Right cardiac atrium (tissue), 5 donors: ENCODE data around the gene INTS2. TPM values are rescaled to one million over a fixed set of nuclear protein-coding genes. Genes with fewer than 3 reads are reported as not detected.
"Not testable (repeated sequence)": the region's sequence is repeated elsewhere in the genome, so short reads cannot be mapped to it uniquely, and the experiment has no call there.

Source experiments
- ATAC-seq, 2 donors: fragments of 200-7000 bp; cut with Tn5 transposase; one replicate each; pipeline versions ENCODE4 v1.8.0 to v1.9.1; 2020; ENCODE audit warnings: moderate library complexity in 2 of 2, mild to moderate bottlenecking in 1 of 2
- DNase-seq, 3 donors: peaks; one replicate each; pipeline ENCODE4 v3.0.0-alpha.2; 2020
- H3K27ac ChIP-seq: one replicate; pipeline ENCODE4 v1.5.1; 2013; ENCODE audit warnings: mild to moderate bottlenecking, low read length, control low read depth, moderate library complexity
- H3K27me3 ChIP-seq: one replicate; pipeline ENCODE4 v1.6.1; 2013; ENCODE audit not compliant: control insufficient read depth, insufficient read depth
- H3K4me1 ChIP-seq: one replicate; pipeline ENCODE4 v1.6.1; 2013; ENCODE audit warnings: low read length; ENCODE audit not compliant: control insufficient read depth, insufficient read depth
- H3K4me3 ChIP-seq: one replicate; pipeline ENCODE4 v1.5.1; 2013; ENCODE audit warnings: low read length, control low read depth
- H3K9me3 ChIP-seq: one replicate; pipeline ENCODE4 v1.6.1; 2013; ENCODE audit warnings: low read length; ENCODE audit not compliant: control insufficient read depth
- WGBS: extraction: QIAGEN DNeasy Blood & Tissue Kit; methylation state at CpG from one replicate; pipeline ENCODE4 v1.1.7; 2013; 5-methylcytosine and 5-hydroxymethylcytosine counted together
- intact Hi-C, 4 donors: fragments of 100-400 bp; cut with DNase I; formaldehyde crosslinking; loops; one replicate each; pipeline versions ENCODE4 v1.11.0 to v1.14.0; 2022 to 2023
- polyA plus RNA-seq: library from polyadenylated mRNA; stranded (reverse); fragments of 200-250 nt; gene quantifications from one replicate; pipeline ENCODE4 v1.2.3, GENCODE V29; 2013
- total RNA-seq, 4 donors: library from RNA; stranded (reverse); fragmentation: NEBNext Ultra II Directional; extraction: Animal tissue kit (Norgen Biotek cat#: 25700); gene quantifications; one replicate each; pipeline ENCODE4 v1.2.1, GENCODE V29; 2021
- donor health status: healthy with polysubstance abuse.
- donor health status: DM: no; HTN: yes; CAD: no.
- donor health status: DM: no; HTN: no; CAD: no.
- donor health status: DM: no; HTN: yes; CAD: no; lungs with severe emphysema.
- donor health status: DM: yes; HTN: yes; CAD: no.

INTS2 gene
- total and polyA plus RNA-seq, 5 donors, result 2.8 to 11.6 (median 10.2) TPM

DNA sequence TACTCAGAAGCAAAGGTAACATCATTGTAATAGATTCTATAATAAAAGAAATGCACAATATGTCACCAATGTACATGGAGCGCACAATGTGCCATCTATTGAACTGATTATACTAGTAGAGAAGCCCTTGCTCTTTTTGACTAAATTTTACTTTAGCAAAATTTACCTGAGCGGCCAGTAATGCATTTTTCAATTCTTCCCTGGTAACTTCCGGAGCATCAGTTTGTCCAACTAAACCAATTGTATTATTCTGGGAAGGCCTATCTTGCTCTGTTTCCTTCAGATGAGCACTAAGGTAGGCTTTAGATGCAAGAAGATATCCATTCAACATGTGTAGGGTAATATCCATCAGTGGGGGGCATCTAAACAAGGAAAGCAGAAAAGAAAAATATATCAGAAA lies 55.7 kb downstream of the INTS2 start:
- H3K27ac ChIP-seq, result no peak overlapping the region
- ATAC-seq, result no peak
- H3K9me3 ChIP-seq, result no peaks in the 10 kb centered on the region
- 97% methylated on average over 3 of the region's 3 CpGs for WGBS
- no peak for DNase-seq
- H3K4me3 ChIP-seq, result no peak overlapping the region
- no peaks in the 10 kb centered on the region for H3K4me1 ChIP-seq
- intact Hi-C loops, result no loop called here
- H3K27me3 ChIP-seq, result no peaks in the 10 kb centered on the region

- Histone ChIP-seq H3K4me1 (no peaks in the 10 kb centered on the region), H3K27ac (no peak overlapping the region), H3K4me3 (no peak overlapping the region), H3K9me3 (no peaks in the 10 kb centered on the region), H3K27me3 (no peaks in the 10 kb centered on the region)
- intact Hi-C loops, result no loop called here
- ATAC-seq (no peak), DNase-seq (no peak)
- WGBS, result 91% methylated on average over 3 of the region's 3 CpGs
Measured at GRCh38 chr17:61869138-61869537, 58.6 kb downstream of the INTS2 start.

GRCh38 chr17:61868074-61868473 lies 59.7 kb downstream of the INTS2 start:
- no peak overlapping the region for H3K4me3 ChIP-seq
- no peak for ATAC-seq
- no peak for DNase-seq
- no peaks in the 10 kb centered on the region for H3K4me1 ChIP-seq
- intact Hi-C loops, result no loop called here
- no peak overlapping the region for H3K27ac ChIP-seq
- no peaks in the 10 kb centered on the region for H3K9me3 ChIP-seq
- WGBS, result 94% methylated on average over 2 of the region's 2 CpGs
- H3K27me3 ChIP-seq, result no peaks in the 10 kb centered on the region

- DNase-seq (no peak), ATAC-seq (no peak)
- no peaks in the 10 kb centered on the region for H3K27me3 ChIP-seq
- H3K4me3 ChIP-seq, result no peak overlapping the region
- H3K9me3 ChIP-seq, result no peaks in the 10 kb centered on the region
- H3K4me1 ChIP-seq, result no peaks in the 10 kb centered on the region
- no peak overlapping the region for H3K27ac ChIP-seq
- intact Hi-C loops, result no loop called here
Measured at GRCh38 chr17:61867033-61867432, 60.7 kb downstream of the INTS2 start.

DNA sequence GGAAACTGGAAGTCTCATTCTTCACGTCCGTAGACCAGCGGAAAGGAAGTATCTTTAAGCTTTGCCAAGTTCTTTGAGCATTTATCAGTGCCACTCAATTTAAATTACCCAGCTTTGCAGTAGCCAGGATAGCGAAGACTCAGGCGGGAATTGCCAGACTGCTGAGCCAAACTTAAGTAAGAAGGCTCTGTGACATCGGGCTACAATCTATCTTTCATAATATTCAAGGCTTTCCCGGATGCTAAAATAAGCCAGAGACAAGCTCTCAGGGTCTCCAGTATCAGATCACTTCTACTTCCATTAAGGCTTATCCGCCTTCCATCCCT lies 64.0 kb downstream of the INTS2 start:
- peak overlapping the region; percentile 37 for H3K27ac ChIP-seq
- DNase-seq (peak in 1 of 3 donors; percentile 15), ATAC-seq (peak; percentile 69 to 70)
- H3K4me1 ChIP-seq, result no peaks in the 10 kb centered on the region
- no peaks in the 10 kb centered on the region for H3K27me3 ChIP-seq
- intact Hi-C loops, result no loop called here
- under 1% methylated on average over 8 of the region's 8 CpGs for WGBS
- H3K4me3 ChIP-seq, result peak overlapping the region; percentile 80
- no peaks in the 10 kb centered on the region for H3K9me3 ChIP-seq

- Histone ChIP-seq H3K4me3 (peak within 1 kb of the TSS; percentile 80), H3K4me1 (no peaks in the 10 kb centered on the region), H3K27ac (peak within 1 kb of the TSS; percentile 55), H3K27me3 (no peaks in the 10 kb centered on the region), H3K9me3 (no peaks in the 10 kb centered on the region)
- WGBS, result under 1% methylated on average over 43 of the region's 43 CpGs
- ATAC-seq, result peak; percentile 100
- DNase-seq, result peak; percentile 91 to 96 (median 94)
- intact Hi-C loops, result no loop called here
Measured at GRCh38 chr17:61862975-61863800, 64.6 kb downstream of the INTS2 start, which contains the start of gene BRIP1. Gene BRIP1, minus strand, starts transcription at chr17:61863528. Its CDS starts 1,989 bp downstream, at chr17:61861539.

- 31% methylated on average over 1 of the region's 1 CpG for WGBS
- Histone ChIP-seq H3K4me3 (no peak overlapping the region), H3K27ac (no peak overlapping the region), H3K27me3 (no peaks in the 10 kb centered on the region), H3K4me1 (no peaks in the 10 kb centered on the region), H3K9me3 (no peaks in the 10 kb centered on the region)
- DNase-seq (no peak), ATAC-seq (no peak)
- intact Hi-C loops, result no loop called here
Measured at GRCh38 chr17:61862105-61862574, 65.6 kb downstream of the INTS2 start.

- H3K27ac ChIP-seq, ATAC-seq, H3K4me1 ChIP-seq, DNase-seq, intact Hi-C loops, H3K27me3 ChIP-seq, H3K9me3 ChIP-seq, H3K4me3 ChIP-seq: not testable (repeated sequence)
- 92% methylated on average over 10 of the region's 10 CpGs for WGBS
Measured at GRCh38 chr17:61860397-61860796, 67.4 kb downstream of the INTS2 start.

GRCh38 chr17:61856035-61856434 lies 71.7 kb downstream of the INTS2 start:
- H3K4me1 ChIP-seq, result no peaks in the 10 kb centered on the region
- H3K9me3 ChIP-seq, result no peaks in the 10 kb centered on the region
- no peak overlapping the region for H3K4me3 ChIP-seq
- WGBS, result 99% methylated on average over 1 of the region's 1 CpG
- no peaks in the 10 kb centered on the region for H3K27me3 ChIP-seq
- ATAC-seq, result no peak
- no peak overlapping the region for H3K27ac ChIP-seq
- intact Hi-C loops, result no loop called here
- no peak for DNase-seq

DNA sequence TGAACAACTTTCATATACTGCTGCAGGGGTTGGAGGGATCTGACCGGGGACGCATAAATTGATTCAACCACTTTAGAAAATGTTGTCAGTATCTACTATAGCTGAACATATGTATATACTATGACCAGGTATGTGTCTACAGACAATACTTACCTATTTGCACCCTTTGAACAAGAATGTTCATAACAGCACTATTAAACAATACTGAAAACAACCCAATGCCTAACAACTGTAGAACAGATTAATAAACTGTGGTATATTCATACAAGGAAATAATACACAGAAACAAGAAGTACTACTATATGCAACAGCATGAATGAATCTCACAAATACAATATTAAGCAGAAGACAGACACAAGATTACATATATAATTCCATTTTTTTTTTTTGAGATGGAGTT lies 74.9 kb downstream of the INTS2 start:
- ATAC-seq, result no peak
- no peak for DNase-seq
- no peak overlapping the region for H3K27ac ChIP-seq
- WGBS, result 98% methylated on average over 2 of the region's 2 CpGs
- no peaks in the 10 kb centered on the region for H3K9me3 ChIP-seq
- H3K27me3 ChIP-seq, result no peaks in the 10 kb centered on the region
- H3K4me3 ChIP-seq, result no peak overlapping the region
- intact Hi-C loops, result no loop called here
- H3K4me1 ChIP-seq, result no peaks in the 10 kb centered on the region

GRCh38 chr17:61849674-61850073 lies 78.1 kb downstream of the INTS2 start:
- Histone ChIP-seq H3K27me3 (no peaks in the 10 kb centered on the region), H3K9me3 (no peaks in the 10 kb centered on the region), H3K4me3 (no peak overlapping the region), H3K4me1 (no peaks in the 10 kb centered on the region), H3K27ac (no peak overlapping the region)
- DNase-seq (no peak), ATAC-seq (no peak)
- intact Hi-C loops, result no loop called here

- Histone ChIP-seq H3K4me3 (no peak overlapping the region), H3K27ac (no peak overlapping the region), H3K4me1 (no peaks in the 10 kb centered on the region), H3K9me3 (no peaks in the 10 kb centered on the region), H3K27me3 (no peaks in the 10 kb centered on the region)
- intact Hi-C loops, result no loop called here
- ATAC-seq (no peak), DNase-seq (no peak)
- WGBS, result 89% methylated on average over 2 of the region's 2 CpGs
Measured at GRCh38 chr17:61848896-61849295, 78.9 kb downstream of the INTS2 start.
